IMR-90 (cell line): ENCODE data around the gene UCHL5. TPM values are rescaled to one million over a fixed set of nuclear protein-coding genes. Genes with fewer than 3 reads are reported as not detected.

Source experiments
- ATAC-seq: fragments of 200-7000 bp; cut with Tn5 transposase; 2 replicates; pipeline ENCODE4 v1.9.1; 2020; ENCODE audit warnings: low read depth, mild to moderate bottlenecking, moderate library complexity
- BruUV-seq: library from RNA; stranded (reverse); fragments of 400-500 nt; replicated peaks from 2 replicates; lab custom pipeline; 2021; lab: Mats Ljungman, UMichigan
- CTCF ChIA-PET: fragments of 300-600 bp; formaldehyde crosslinking; extraction: SDS; loops from one replicate; lab custom pipeline; 2021; ENCODE audit warnings: antibody characterized with exemption; lab: Yijun Ruan, JAX
- POLR2A ChIA-PET: fragments of 300-600 bp; sonication (Branson Sonifier 250); formaldehyde crosslinking; loops from one replicate; lab custom pipeline; 2022; ENCODE audit warnings: antibody characterized with exemption; ENCODE audit not compliant: unreplicated experiment; lab: Charles Lee
- DNase-seq: peaks from one replicate; pipeline ENCODE4 v3.0.0; 2013
- H2AFZ ChIP-seq: replicated peaks from 2 replicates; pipeline ENCODE3; 2013; ENCODE audit warnings: low read length, mild to moderate bottlenecking; ENCODE audit not compliant: poor library complexity
- H2AK5ac ChIP-seq: 2 replicates; pipeline ENCODE4 v1.6.1; 2013; ENCODE audit warnings: low read depth, low read length, inconsistent platforms
- H2AK9ac ChIP-seq: replicated peaks from 2 replicates; pipeline ENCODE3; 2013; ENCODE audit warnings: mild to moderate bottlenecking, low read depth, low read length, moderate library complexity; ENCODE audit not compliant: poor library complexity
- H2BK120ac ChIP-seq: 2 replicates; pipeline ENCODE4 v1.6.1; 2013; ENCODE audit warnings: low read depth, low read length, inconsistent platforms
- H2BK15ac ChIP-seq: 3 replicates; pipeline ENCODE4 v1.6.1; 2013; ENCODE audit warnings: low read depth, low read length, inconsistent platforms
- H2BK20ac ChIP-seq: 2 replicates; pipeline ENCODE4 v1.6.1; 2013; ENCODE audit warnings: low read depth, mild to moderate bottlenecking, inconsistent platforms, low read length, moderate library complexity
- H2BK5ac ChIP-seq: 2 replicates; pipeline ENCODE4 v1.6.1; 2013; ENCODE audit warnings: mild to moderate bottlenecking, low read depth, low read length, inconsistent platforms; ENCODE audit not compliant: poor library complexity, severe bottlenecking
- H3K14ac ChIP-seq: replicated peaks from 2 replicates; pipeline ENCODE4 v1.6.1; 2013; ENCODE audit warnings: low read depth, low read length, inconsistent platforms
- H3K18ac ChIP-seq: 2 replicates; pipeline ENCODE4 v1.6.1; 2013; ENCODE audit warnings: low read depth, low read length, control low read depth
- H3K23ac ChIP-seq: 2 replicates; pipeline ENCODE4 v1.6.1; 2013; ENCODE audit warnings: low read depth, low read length, inconsistent platforms
- H3K27ac ChIP-seq: 2 replicates; pipeline ENCODE4 v1.5.1; 2013; ENCODE audit warnings: mild to moderate bottlenecking, control low read depth, low read length; ENCODE audit not compliant: insufficient read depth
- H3K27me3 ChIP-seq: 2 replicates; pipeline ENCODE4 v1.6.1; 2013; ENCODE audit warnings: low read length; ENCODE audit not compliant: control insufficient read depth, insufficient read depth
- H3K36me3 ChIP-seq: 2 replicates; pipeline ENCODE4 v1.6.1; 2013; ENCODE audit warnings: low read length, mixed read lengths; ENCODE audit not compliant: control insufficient read depth, insufficient read depth
- H3K4ac ChIP-seq: 2 replicates; pipeline ENCODE4 v1.6.1; 2013; ENCODE audit warnings: low read depth, low read length, inconsistent platforms
- H3K4me1 ChIP-seq: 2 replicates; pipeline ENCODE4 v1.6.1; 2013; ENCODE audit warnings: low read length, mixed read lengths; ENCODE audit not compliant: control insufficient read depth, insufficient read depth
- H3K4me2 ChIP-seq: 2 replicates; pipeline ENCODE4 v1.6.1; 2013; ENCODE audit warnings: low read depth, mild to moderate bottlenecking, control low read depth, low read length, moderate library complexity
- H3K4me3 ChIP-seq: 2 replicates; pipeline ENCODE4 v1.5.1; 2013; ENCODE audit warnings: low read depth, mild to moderate bottlenecking, control low read depth, low read length, moderate library complexity; ENCODE audit not compliant: insufficient read depth
- H3K56ac ChIP-seq: 2 replicates; pipeline ENCODE4 v1.6.1; 2013; ENCODE audit warnings: low read length, inconsistent platforms; ENCODE audit not compliant: insufficient read depth; ENCODE audit errors: extremely low read depth
- H3K79me1 ChIP-seq, 2 experiments: 2 replicates each; pipeline ENCODE4 v1.6.1; 2013; ENCODE audit warnings: low read length in 2 of 2, inconsistent platforms in 1 of 2, low read depth in 1 of 2
- H3K9ac ChIP-seq: 2 replicates; pipeline ENCODE4 v1.6.1; 2013; ENCODE audit warnings: low read depth, low read length, control low read depth
- H3K9me1 ChIP-seq: 2 replicates; pipeline ENCODE4 v1.6.1; 2013; ENCODE audit warnings: low read length, inconsistent platforms; ENCODE audit not compliant: insufficient read depth
- H3K9me3 ChIP-seq: 2 replicates; pipeline ENCODE4 v1.6.1; 2013; ENCODE audit warnings: low read length; ENCODE audit not compliant: control insufficient read depth, insufficient read depth
- H4K20me1 ChIP-seq: 2 replicates; pipeline ENCODE4 v1.6.1; 2013; ENCODE audit warnings: low read length, inconsistent platforms; ENCODE audit not compliant: insufficient read depth
- H4K5ac ChIP-seq: 2 replicates; pipeline ENCODE4 v1.6.1; 2013; ENCODE audit warnings: mild to moderate bottlenecking, low read depth, low read length, control low read depth
- H4K8ac ChIP-seq, 2 experiments: 2 replicates each; pipeline ENCODE4 v1.6.1; 2013; ENCODE audit warnings: low read depth in 2 of 2, low read length in 2 of 2, control low read depth in 1 of 2, inconsistent platforms in 1 of 2
- H4K91ac ChIP-seq: 2 replicates; pipeline ENCODE4 v1.6.1; 2013; ENCODE audit warnings: low read depth, low read length, inconsistent platforms; ENCODE audit not compliant: insufficient read depth
- FOS ChIP-seq: fragments of 150-350 bp; IDR thresholded peaks from 2 replicates; pipeline ENCODE4 v1.6.1; 2016; ENCODE audit warnings: low read depth, low read length
- SMC3 ChIP-seq: fragments of 150-350 bp; IDR thresholded peaks from 2 replicates; pipeline ENCODE4 v1.6.1; 2016; ENCODE audit warnings: low read depth, mild to moderate bottlenecking, antibody characterized with exemption, low read length, moderate library complexity
- WGBS, 2 experiments: methylation state at CpG; one replicate each; pipeline versions ENCODE4 v1.1.5 to v1.1.7; 2013; ENCODE audit warnings: missing lambda C conversion rate in 2 of 2; ENCODE audit not compliant: insufficient read length in 1 of 2; ENCODE audit errors: extremely low coverage in 2 of 2; 5-methylcytosine and 5-hydroxymethylcytosine counted together
- dilution Hi-C: fragments of 300-500 bp; cut with HindIII; formaldehyde crosslinking; loops from one replicate; pipeline ENCODE4 v1.14.3; 2018; ENCODE audit warnings: low sequenced_read_pairs; ENCODE audit not compliant: unreplicated experiment
- in situ Hi-C: fragments of 300-500 bp; cut with MboI; formaldehyde crosslinking; loops from 3 replicates; pipeline ENCODE4 v1.14.3; 2019; ENCODE audit warnings: low sequenced_read_pairs, inconsistent platforms, mixed read lengths
- intact Hi-C: fragments of 100-400 bp; cut with micrococcal nuclease; formaldehyde crosslinking; loops from 2 replicates; pipeline ENCODE4 v1.10.0; 2022
- polyA plus RNA-seq, 3 experiments: library from polyadenylated mRNA; depleted of rRNA; stranded (reverse); fragments of >200 nt; gene quantifications; 2 replicates each; pipeline ENCODE4 v1.2.3, GENCODE V29; 2012; ENCODE audit warnings: low replicate concordance in 1 of 3
- total RNA-seq: library from RNA; depleted of rRNA; stranded (reverse); fragments of >200 nt; gene quantifications from 2 replicates; pipeline ENCODE4 v1.2.3, GENCODE V29; 2012

Gene UCHL5
- total and polyA plus RNA-seq, 2 of the 4 experiments (the other 2 are of a cell fraction) = 12.9 to 18.4 TPM

GRCh38 chr1:192983349-192983980 lies 75.7 kb downstream of the UCHL5 start:
- H3K18ac ChIP-seq = no peak overlapping the region
- no peak overlapping the region for H2AK9ac ChIP-seq
- no CpG with 5 or more reads among the region's 6 CpGs for WGBS, 2 experiments
- ChIA-PET POLR2A (no interaction called here), CTCF (interaction anchor here (0.9 kb wide), 1 partner anchor 20 kb away, joined by 5 read pairs; no protein-coding TSS in a partner anchor)
- H2BK20ac ChIP-seq = no peak overlapping the region
- no peak overlapping the region for H4K91ac ChIP-seq
- no peak overlapping the region for H2BK5ac ChIP-seq
- no TSS peak for BruUV-seq
- H3K4ac ChIP-seq = no peak overlapping the region
- H3K23ac ChIP-seq = no peak overlapping the region
- no peaks in the 10 kb centered on the region for H3K36me3 ChIP-seq
- H4K20me1 ChIP-seq = no peaks in the 10 kb centered on the region
- no peak overlapping the region for H2AFZ ChIP-seq
- ATAC-seq (no peak), DNase-seq (peak; percentile 6)
- no peak overlapping the region for H2BK15ac ChIP-seq
- dilution Hi-C loops = no loop called here
- H3K4me2 ChIP-seq = no peak overlapping the region
- H3K4me3 ChIP-seq = no peak overlapping the region
- no peaks in the 10 kb centered on the region; the same call in 1 of the 2 replicates for H3K4me1 ChIP-seq
- no peaks in the 10 kb centered on the region for H3K9me1 ChIP-seq
- no peak overlapping the region for H3K56ac ChIP-seq
- no peak overlapping the region for H2AK5ac ChIP-seq
- H3K27me3 ChIP-seq = no peaks in the 10 kb centered on the region
- no peak overlapping the region for H3K27ac ChIP-seq
- H3K9ac ChIP-seq = no peak overlapping the region
- H4K5ac ChIP-seq = no peak overlapping the region
- intact Hi-C loops = no loop called here
- H3K14ac ChIP-seq = no peak overlapping the region
- H3K9me3 ChIP-seq = no peaks in the 10 kb centered on the region
- TF ChIP-seq SMC3 = no peak
- 0 out of 2 replicates have a peak, but pooled peaks have one; percentile 31 for TF ChIP-seq FOS
- no peak overlapping the region for H2BK120ac ChIP-seq
- in situ Hi-C loops = no loop called here
- no peaks in the 10 kb centered on the region for H3K79me1 ChIP-seq
- no peak overlapping the region for H4K8ac ChIP-seq
